GM18951 (cell line): ENCODE measurements around the gene UMODL1.

Experiments
- POLR2A ChIP-seq: IDR thresholded peaks from 4 replicates; pipeline ENCODE4 v1.6.1; 2011; ENCODE audit warnings: mild to moderate bottlenecking; ENCODE audit not compliant: insufficient read length, insufficient read depth; ENCODE audit errors: extremely low read depth
- in situ Hi-C: fragments of 300-500 bp; cut with MboI; formaldehyde crosslinking; loops from one replicate; pipeline ENCODE4 v1.12.0; 2022; ENCODE audit warnings: low sequenced_read_pairs, mixed read lengths, inconsistent platforms; ENCODE audit not compliant: unreplicated experiment

The UMODL1 gene

DNA sequence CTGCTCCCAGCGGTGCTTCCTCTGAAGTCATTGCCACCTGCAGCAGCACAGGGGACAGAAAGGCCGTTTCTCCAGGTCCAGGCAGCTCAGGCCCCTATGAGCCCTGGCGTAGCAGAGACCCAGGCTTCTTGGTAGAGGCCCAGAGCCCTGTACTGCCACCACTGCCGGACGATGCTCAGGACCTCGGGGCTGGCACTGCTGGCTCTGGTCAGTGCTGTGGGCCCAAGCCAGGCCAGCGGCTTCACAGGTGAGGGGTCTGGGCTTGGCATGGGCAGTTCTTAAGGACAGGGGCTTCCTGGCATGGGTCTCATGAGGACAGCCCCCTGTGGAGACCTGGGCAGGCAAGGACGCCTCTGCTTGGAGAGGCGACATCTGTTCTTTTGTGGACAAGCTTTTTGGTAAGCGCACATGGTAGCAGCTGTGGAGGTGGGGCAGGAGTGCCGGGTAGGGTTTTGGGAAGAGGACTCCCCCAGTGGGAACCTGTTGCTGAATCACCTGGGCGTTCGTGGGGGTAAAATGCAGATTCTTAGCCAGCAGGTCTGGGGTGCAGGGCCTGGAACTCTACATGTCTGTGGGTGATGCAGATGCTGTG lies at the start of gene UMODL1:
Gene UMODL1, plus strand, starts transcription at position 172 of the 592 bp plus-strand sequence. Its CDS starts 0 bp downstream, at position 172.
- TF ChIP-seq POLR2A = no peak
- in situ Hi-C loops = no loop called here

GRCh38 chr21:42021371-42022090 lies 49.6 kb upstream of the UMODL1 start:
- TF ChIP-seq POLR2A = no peak
- in situ Hi-C loops = no loop called here

- no peak for TF ChIP-seq POLR2A
- in situ Hi-C loops = no loop called here
These were observed 49.1 kb upstream of the UMODL1 start for GRCh38 chr21:42022091-42022430.

GRCh38 chr21:42022906-42023305 lies 48.2 kb upstream of the UMODL1 start:
- TF ChIP-seq POLR2A = no peak
- in situ Hi-C loops = no loop called here

GRCh38 chr21:42025376-42026081 lies 45.6 kb upstream of the UMODL1 start:
- no peak for TF ChIP-seq POLR2A
- in situ Hi-C loops = no loop called here

DNA sequence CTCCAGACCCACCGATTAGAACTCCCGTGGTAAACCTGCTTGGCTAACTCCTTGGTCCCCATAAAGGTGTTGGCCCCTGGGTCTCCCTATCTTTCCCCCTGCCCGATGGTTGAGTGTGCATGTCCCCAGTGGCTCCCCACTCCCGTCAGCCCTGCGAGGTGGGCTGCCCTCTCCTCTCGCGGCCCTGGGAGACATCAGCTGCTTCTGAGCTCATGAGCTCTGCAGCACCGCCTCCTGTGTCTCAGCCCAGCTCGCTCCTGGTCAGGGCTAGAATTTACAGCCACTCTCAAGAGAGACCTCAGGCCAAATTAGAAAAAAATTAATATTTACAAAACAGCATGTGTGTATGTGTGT lies 45.1 kb upstream of the UMODL1 start:
- TF ChIP-seq POLR2A = no peak
- in situ Hi-C loops = no loop called here

DNA sequence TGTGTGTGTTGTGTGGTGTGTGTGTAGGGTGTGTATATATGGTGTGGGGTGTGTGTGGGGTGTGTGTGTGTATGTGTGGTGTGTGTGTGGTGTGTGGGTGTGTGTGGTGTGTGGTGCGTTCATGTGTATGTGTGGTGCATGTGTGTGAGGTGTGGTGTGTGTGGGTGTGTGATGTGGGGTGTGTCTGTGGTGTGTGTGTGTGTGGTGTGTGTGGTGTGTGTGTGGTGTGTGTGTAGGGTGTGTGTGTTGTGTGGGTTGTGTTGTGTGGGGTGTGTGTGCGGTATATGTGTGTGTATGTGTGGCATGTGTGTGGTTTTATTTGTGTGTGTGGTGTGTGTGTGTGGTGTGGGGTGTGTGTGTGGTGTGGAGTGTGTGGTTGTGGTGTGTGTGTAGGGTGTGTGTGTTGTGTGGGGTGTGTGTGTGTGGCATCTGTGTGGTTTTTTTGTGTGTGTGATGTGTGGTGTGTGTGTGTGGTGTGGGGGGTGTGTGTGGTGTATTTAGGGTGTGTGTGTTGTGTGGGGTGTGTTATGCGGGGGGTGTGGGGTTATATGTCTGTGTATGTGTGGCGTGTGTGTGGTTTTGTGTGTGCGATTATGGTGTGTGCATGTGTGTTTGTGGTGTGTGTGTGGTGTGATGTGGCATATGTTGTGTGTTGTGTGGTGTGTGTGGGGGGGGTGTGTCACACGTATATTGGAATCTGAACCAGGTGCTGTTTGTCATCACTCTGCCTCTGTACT lies 43.9 kb upstream of the UMODL1 start:
- in situ Hi-C loops = no loop called here
- no peak for TF ChIP-seq POLR2A

GRCh38 chr21:42027822-42028765 lies 43.0 kb upstream of the UMODL1 start:
- in situ Hi-C loops = no loop called here
- TF ChIP-seq POLR2A = no peak

GRCh38 chr21:42028766-42029425 lies 42.2 kb upstream of the UMODL1 start:
- TF ChIP-seq POLR2A = no peak

GRCh38 chr21:42030311-42030710 lies 40.8 kb upstream of the UMODL1 start:
- in situ Hi-C loops = no loop called here
- no peak for TF ChIP-seq POLR2A

More at GRCh38 chr21:42028766-42029425, 42.2 kb upstream of the UMODL1 start:
- in situ Hi-C loops = no loop called here

DNA sequence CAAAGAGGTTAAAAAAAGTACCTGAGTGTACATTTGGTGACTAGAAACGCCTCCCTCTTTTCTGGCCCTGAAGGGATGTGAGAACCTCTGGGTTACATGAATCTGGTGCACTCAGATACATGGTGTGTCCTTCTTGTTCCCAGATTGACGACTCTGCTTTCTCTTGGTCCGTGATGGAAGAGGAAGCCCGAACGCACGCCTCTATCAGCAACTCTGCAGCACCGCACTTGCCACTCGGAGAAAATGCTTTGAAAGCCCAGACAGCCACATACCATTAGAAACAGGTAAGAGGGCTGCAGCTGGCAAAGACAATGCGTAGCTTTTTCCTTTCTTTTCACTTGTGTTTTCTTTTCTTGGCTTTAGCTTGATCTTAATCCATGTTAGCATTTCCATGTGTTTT lies 39.9 kb upstream of the UMODL1 start:
- in situ Hi-C loops = no loop called here
- no peak for TF ChIP-seq POLR2A

DNA sequence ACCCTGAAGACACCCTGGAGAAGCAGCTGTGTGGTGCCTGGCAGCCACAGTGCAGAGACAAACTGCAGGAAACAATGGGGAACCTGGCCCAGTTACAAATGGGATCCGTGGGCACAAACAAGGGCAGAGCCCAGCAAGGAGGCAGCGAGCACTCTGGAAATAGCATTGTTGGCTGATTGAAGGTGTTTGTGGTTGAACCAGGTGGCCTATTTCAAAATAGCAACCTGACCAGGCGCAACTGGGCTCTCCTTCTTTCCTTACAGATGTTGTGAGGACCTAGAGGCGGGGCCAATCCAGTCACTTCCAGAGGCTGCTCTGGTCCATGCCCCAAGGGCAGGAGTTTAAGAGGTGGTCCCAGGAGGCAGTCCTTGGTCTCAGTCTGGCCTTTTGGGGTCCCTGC lies 39.3 kb upstream of the UMODL1 start:
- in situ Hi-C loops = no loop called here
- no peak for TF ChIP-seq POLR2A
